GM18498 (cell line): ENCODE data around the gene MTHFSD.

ENCODE experiments used
- ATAC-seq: cut with Tn5 transposase; IDR thresholded peaks from one replicate; pipeline ENCODE4 v1.9.1; 2021; ENCODE audit warnings: mild to moderate bottlenecking, moderate library complexity; ENCODE audit not compliant: unreplicated experiment

The MTHFSD gene

GRCh38 chr16:86584726-86585721 lies 30.0 kb upstream of the MTHFSD start:
- ATAC-seq = no peak

- no peak for ATAC-seq
These were observed 29.1 kb upstream of the MTHFSD start for GRCh38 chr16:86584071-86584685.

GRCh38 chr16:86581458-86581857 lies 26.4 kb upstream of the MTHFSD start:
- no peak for ATAC-seq

- no peak for ATAC-seq
These were observed 25.7 kb upstream of the MTHFSD start for GRCh38 chr16:86580791-86581170.

GRCh38 chr16:86580063-86580790 lies 25.2 kb upstream of the MTHFSD start:
- no peak for ATAC-seq

- ATAC-seq = no peak
These were observed 24.4 kb upstream of the MTHFSD start for GRCh38 chr16:86579268-86580062.

GRCh38 chr16:86578611-86579267 lies 23.7 kb upstream of the MTHFSD start:
- no peak for ATAC-seq

- ATAC-seq = no peak
These were observed 23.1 kb upstream of the MTHFSD start, which contains the start of gene FOXL1 for GRCh38 chr16:86578061-86578599. TSS of gene FOXL1 (plus strand) at chr16:86578549. CDS start at chr16:86578724, 175 bp downstream.

- ATAC-seq = no peak
These were observed 22.4 kb upstream of the MTHFSD start for GRCh38 chr16:86577314-86577971.

GRCh38 chr16:86576591-86577313 lies 21.7 kb upstream of the MTHFSD start:
- ATAC-seq = no peak

- no peak for ATAC-seq
These were observed 20.9 kb upstream of the MTHFSD start for GRCh38 chr16:86575754-86576557.

GRCh38 chr16:86575095-86575685 lies 20.2 kb upstream of the MTHFSD start:
- ATAC-seq = no peak

- no peak for ATAC-seq
These were observed 19.6 kb upstream of the MTHFSD start for GRCh38 chr16:86574646-86575045.

- no peak for ATAC-seq
These were observed 18.8 kb upstream of the MTHFSD start for GRCh38 chr16:86573646-86574508.

- no peak for ATAC-seq
These were observed 18.2 kb upstream of the MTHFSD start for GRCh38 chr16:86573215-86573614.

GRCh38 chr16:86572606-86573005 lies 17.6 kb upstream of the MTHFSD start:
- ATAC-seq = no peak
